Karpas-422 (cell line): ENCODE measurements around the gene ANTXR1. TPM values are rescaled to one million over a fixed set of nuclear protein-coding genes. Genes with fewer than 3 reads are reported as not detected.

Experiments
- DNase-seq: peaks from one replicate; pipeline ENCODE4 v3.0.0-alpha.2; 2015
- H2AFZ ChIP-seq: fragments of 200-600 bp; sonication (generic); 2 replicates; pipeline ENCODE4 v1.6.1; 2014; ENCODE audit warnings: antibody characterized with exemption, low read length, mixed read lengths
- H3K27ac ChIP-seq: fragments of 200-600 bp; sonication (generic); 2 replicates; pipeline ENCODE4 v1.5.1; 2014; ENCODE audit warnings: mild to moderate bottlenecking, low read length, moderate library complexity
- H3K27me3 ChIP-seq: fragments of 200-600 bp; sonication (generic); 2 replicates; pipeline ENCODE4 v1.6.1; 2014; ENCODE audit warnings: low read length, mixed read lengths
- H3K36me3 ChIP-seq: fragments of 200-600 bp; sonication (generic); 2 replicates; pipeline ENCODE4 v1.6.1; 2014; ENCODE audit warnings: low read length, mixed read lengths; ENCODE audit not compliant: insufficient read depth
- H3K4me1 ChIP-seq: fragments of 200-600 bp; sonication (generic); 2 replicates; pipeline ENCODE4 v1.6.1; 2014; ENCODE audit warnings: mild to moderate bottlenecking, low read length, mixed read lengths
- H3K4me2 ChIP-seq: fragments of 200-600 bp; sonication (generic); 2 replicates; pipeline ENCODE4 v1.6.1; 2014; ENCODE audit warnings: low read length, low read depth, mild to moderate bottlenecking; ENCODE audit not compliant: poor library complexity, severe bottlenecking
- H3K4me3 ChIP-seq: fragments of 200-600 bp; sonication (generic); 2 replicates; pipeline ENCODE4 v1.5.1; 2014; ENCODE audit warnings: mild to moderate bottlenecking, antibody characterized with exemption, low read length, mixed read lengths
- H3K79me2 ChIP-seq: fragments of 200-600 bp; sonication (generic); 2 replicates; pipeline ENCODE4 v1.6.1; 2014; ENCODE audit warnings: mild to moderate bottlenecking, low read length, mixed read lengths
- H3K9ac ChIP-seq: fragments of 200-600 bp; sonication (generic); 2 replicates; pipeline ENCODE4 v1.6.0; 2014; ENCODE audit warnings: low read length
- H3K9me2 ChIP-seq: fragments of 200-600 bp; sonication (generic), shearing (Covaris generic); replicated peaks from 2 replicates; pipeline ENCODE4 v1.6.0; 2014; ENCODE audit warnings: mild to moderate bottlenecking, low read length, moderate library complexity; ENCODE audit not compliant: insufficient read depth
- H3K9me3 ChIP-seq: fragments of 300-700, 200-600 bp; sonication (generic); 2 replicates; pipeline ENCODE4 v1.6.1; 2014; ENCODE audit warnings: low read length, mixed read lengths
- H4K20me1 ChIP-seq: fragments of 200-600 bp; sonication (generic); 2 replicates; pipeline ENCODE4 v1.6.1; 2014; ENCODE audit warnings: mild to moderate bottlenecking, antibody characterized with exemption, low read length, low read depth; ENCODE audit not compliant: insufficient read depth
- small RNA-seq: library from RNA; depleted of rRNA; stranded (forward); fragments of <200 nt; gene quantifications from one replicate; pipeline ENCODE3, GENCODE V24; 2014
- total RNA-seq: library from RNA; depleted of rRNA; stranded (reverse); fragments of >200 nt; shearing (Covaris generic); gene quantifications from 2 replicates; pipeline ENCODE4 v1.2.3, GENCODE V29; 2014; ENCODE audit warnings: low replicate concordance; rRNA removed

The ANTXR1 gene
- total RNA-seq, 1 experiment from 2014 or later = not detected

DNA sequence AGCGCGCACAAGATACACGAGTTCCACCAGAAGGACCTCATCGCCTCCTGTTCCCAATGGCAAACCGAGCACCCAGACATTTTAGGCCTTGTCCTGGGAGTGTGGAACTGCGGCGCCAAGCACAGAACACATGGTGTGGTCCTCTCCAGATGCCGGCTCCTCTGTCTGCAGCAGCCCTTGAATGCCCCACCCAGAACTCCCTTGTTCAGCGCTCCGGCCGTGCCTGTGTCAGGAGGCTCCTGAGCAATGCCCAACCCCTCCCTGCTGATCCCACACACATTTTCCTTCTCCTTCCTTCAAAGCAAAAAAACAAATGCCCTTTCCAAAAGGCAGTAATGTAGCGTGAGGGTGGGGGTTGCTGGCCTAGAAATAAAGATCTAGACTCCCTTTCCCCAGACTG, 284.2 kb downstream of the ANTXR1 start:
- DNase-seq = no peak
- Histone ChIP-seq H3K9me2 (no peaks in the 10 kb centered on the region), H3K9ac (no peak overlapping the region), H2AFZ (no peak overlapping the region), H3K27ac (no peak overlapping the region), H3K4me2 (no peak overlapping the region), H3K4me1 (no peaks in the 10 kb centered on the region), H3K4me3 (no peak overlapping the region), H4K20me1 (no peaks in the 10 kb centered on the region), H3K9me3 (no peaks in the 10 kb centered on the region), H3K27me3 (no peaks in the 10 kb centered on the region), H3K79me2 (no peaks in the 10 kb centered on the region), H3K36me3 (no peaks in the 10 kb centered on the region)

GRCh38 chr2:69298261-69298660, 285.3 kb downstream of the ANTXR1 start:
- Histone ChIP-seq H3K36me3 (no peaks in the 10 kb centered on the region), H3K9ac (no peak overlapping the region), H3K79me2 (no peaks in the 10 kb centered on the region), H3K9me3 (no peaks in the 10 kb centered on the region), H3K4me2 (no peak overlapping the region), H3K4me3 (no peak overlapping the region), H4K20me1 (no peaks in the 10 kb centered on the region), H3K27ac (no peak overlapping the region), H3K27me3 (no peaks in the 10 kb centered on the region), H2AFZ (no peak overlapping the region), H3K4me1 (no peaks in the 10 kb centered on the region), H3K9me2 (no peaks in the 10 kb centered on the region)
- DNase-seq = no peak

GRCh38 chr2:69298862-69299261, 285.9 kb downstream of the ANTXR1 start:
- Histone ChIP-seq H3K4me2 (no peak overlapping the region), H3K27ac (no peak overlapping the region), H3K27me3 (no peaks in the 10 kb centered on the region), H4K20me1 (no peaks in the 10 kb centered on the region), H3K79me2 (no peaks in the 10 kb centered on the region), H3K9ac (no peak overlapping the region), H3K4me1 (no peaks in the 10 kb centered on the region), H3K9me3 (no peaks in the 10 kb centered on the region), H3K36me3 (no peaks in the 10 kb centered on the region), H3K4me3 (no peak overlapping the region), H3K9me2 (no peaks in the 10 kb centered on the region), H2AFZ (no peak overlapping the region)
- DNase-seq = no peak

Small RNA genes within 50 kb of the gene (small RNA-seq; reads per million reads assigned to genes)
- gene MIR3126 = not detected
- not detected for gene RNA5SP96
- not detected for gene RNU6-1216P

Other genes with a start within 250 kb of the ANTXR1 start
- gene BMP10, start 141.8 kb upstream of the ANTXR1 start, total RNA-seq = not detected in 2 replicates
- gene GKN2, start 60.3 kb upstream of the ANTXR1 start, total RNA-seq = not detected in 2 replicates
- gene GKN1, start 38.5 kb upstream of the ANTXR1 start, total RNA-seq = not detected in 2 replicates